KOPT-K1 (cell line): ENCODE results near the gene ZAP70.

ENCODE experiments used
- H3K27ac ChIP-seq: fragments of 200-600 bp; sonication (generic); 2 replicates; pipeline ENCODE4 v1.5.1; 2016; ENCODE audit warnings: antibody characterized with exemption, mild to moderate bottlenecking, low read depth, low read length; ENCODE audit not compliant: poor library complexity, severe bottlenecking
- H3K36me3 ChIP-seq: fragments of 200-600 bp; sonication (generic); 2 replicates; pipeline ENCODE4 v1.5.1; 2017; ENCODE audit warnings: antibody characterized with exemption, mild to moderate bottlenecking, low read length, moderate library complexity; ENCODE audit not compliant: insufficient read depth
- H3K9me3 ChIP-seq: fragments of 200-600 bp; sonication (generic); 2 replicates; pipeline ENCODE4 v1.5.1; 2017; ENCODE audit warnings: antibody characterized with exemption, low read length, mild to moderate bottlenecking; ENCODE audit not compliant: insufficient read depth, poor library complexity, severe bottlenecking

The ZAP70 gene

GRCh38 chr2:97719362-97720155 lies 6.2 kb downstream of the ZAP70 start:
- peaks cover 76% of the 10 kb centered on the region for H3K36me3 ChIP-seq
- H3K9me3 ChIP-seq, result no peaks in the 10 kb centered on the region
- peak overlapping the region; percentile 98 for H3K27ac ChIP-seq

GRCh38 chr2:97720746-97721145 lies 7.4 kb downstream of the ZAP70 start:
- H3K27ac ChIP-seq, result peak overlapping the region; percentile 98
- peaks cover 76% of the 10 kb centered on the region for H3K36me3 ChIP-seq

GRCh38 chr2:97722227-97722626 lies 8.9 kb downstream of the ZAP70 start:
- Histone ChIP-seq H3K36me3 (peaks cover 76% of the 10 kb centered on the region), H3K9me3 (no peaks in the 10 kb centered on the region), H3K27ac (no peak overlapping the region)

More at GRCh38 chr2:97720746-97721145, 7.4 kb downstream of the ZAP70 start:
- H3K9me3 ChIP-seq, result no peaks in the 10 kb centered on the region

- no peak overlapping the region for H3K27ac ChIP-seq
- H3K36me3 ChIP-seq, result peaks cover 87% of the 10 kb centered on the region
- peaks cover 4% of the 10 kb centered on the region for H3K9me3 ChIP-seq
Measured at GRCh38 chr2:97723156-97724072, 10.0 kb downstream of the ZAP70 start.

GRCh38 chr2:97724073-97724410 lies 10.7 kb downstream of the ZAP70 start:
- no peak overlapping the region for H3K27ac ChIP-seq
- peaks cover 93% of the 10 kb centered on the region for H3K36me3 ChIP-seq
- peaks cover 9% of the 10 kb centered on the region for H3K9me3 ChIP-seq

- no peak overlapping the region for H3K27ac ChIP-seq
- peaks cover 98% of the 10 kb centered on the region for H3K36me3 ChIP-seq
- peaks cover 14% of the 10 kb centered on the region for H3K9me3 ChIP-seq
Measured at GRCh38 chr2:97724501-97724900, 11.1 kb downstream of the ZAP70 start.

- H3K36me3 ChIP-seq, result peaks cover 98% of the 10 kb centered on the region
- no peak overlapping the region for H3K27ac ChIP-seq
- peaks cover 20% of the 10 kb centered on the region for H3K9me3 ChIP-seq
Measured at GRCh38 chr2:97724946-97725688, 11.7 kb downstream of the ZAP70 start.

- Histone ChIP-seq H3K27ac (no peak overlapping the region), H3K9me3 (peaks cover 23% of the 10 kb centered on the region), H3K36me3 (peaks cover 99% of the 10 kb centered on the region)
Measured at GRCh38 chr2:97726261-97727064, 13.1 kb downstream of the ZAP70 start.

GRCh38 chr2:97727296-97727695 lies 13.9 kb downstream of the ZAP70 start:
- peaks cover 100% of the 10 kb centered on the region for H3K36me3 ChIP-seq
- H3K27ac ChIP-seq, result no peak overlapping the region
- peaks cover 23% of the 10 kb centered on the region for H3K9me3 ChIP-seq

- H3K36me3 ChIP-seq, result peaks cover 100% of the 10 kb centered on the region
- H3K9me3 ChIP-seq, result peaks cover 23% of the 10 kb centered on the region
- H3K27ac ChIP-seq, result no peak overlapping the region
Measured at GRCh38 chr2:97728091-97728731, 14.8 kb downstream of the ZAP70 start.

GRCh38 chr2:97730245-97730644 lies 16.9 kb downstream of the ZAP70 start:
- Histone ChIP-seq H3K27ac (no peak overlapping the region), H3K9me3 (peaks cover 23% of the 10 kb centered on the region), H3K36me3 (peaks cover 100% of the 10 kb centered on the region)

- H3K36me3 ChIP-seq, result peaks cover 99% of the 10 kb centered on the region
- no peak overlapping the region for H3K27ac ChIP-seq
- H3K9me3 ChIP-seq, result peaks cover 23% of the 10 kb centered on the region
Measured at GRCh38 chr2:97731274-97732020, 18.1 kb downstream of the ZAP70 start.
